GM10248 (cell line): ENCODE measurements around the gene FSIP2.

Experiments used
- CTCF ChIA-PET: fragments of 300-600 bp; sonication (Branson Sonifier 250); formaldehyde crosslinking; extraction: SDS; loops from one replicate; lab custom pipeline; 2021; ENCODE audit warnings: antibody characterized with exemption; lab: Yijun Ruan, JAX
- POLR2A ChIA-PET: fragments of 350-650 bp; sonication (Branson Sonifier 250); formaldehyde crosslinking; extraction: SDS; loops from one replicate; lab custom pipeline; 2020; ENCODE audit warnings: antibody characterized with exemption; lab: Yijun Ruan, JAX
- DNase-seq: peaks from one replicate; pipeline ENCODE4 v3.0.0; 2012; ENCODE audit errors: extremely low spot score
- TF ChIP-seq, protein P1 (sequence below): IDR thresholded peaks from 2 replicates; pipeline ENCODE4 v1.5.1; 2012; ENCODE audit warnings: mild to moderate bottlenecking, low read depth; ENCODE audit errors: extremely low read depth, missing control alignments, control extremely low read depth

FSIP2 gene

DNA sequence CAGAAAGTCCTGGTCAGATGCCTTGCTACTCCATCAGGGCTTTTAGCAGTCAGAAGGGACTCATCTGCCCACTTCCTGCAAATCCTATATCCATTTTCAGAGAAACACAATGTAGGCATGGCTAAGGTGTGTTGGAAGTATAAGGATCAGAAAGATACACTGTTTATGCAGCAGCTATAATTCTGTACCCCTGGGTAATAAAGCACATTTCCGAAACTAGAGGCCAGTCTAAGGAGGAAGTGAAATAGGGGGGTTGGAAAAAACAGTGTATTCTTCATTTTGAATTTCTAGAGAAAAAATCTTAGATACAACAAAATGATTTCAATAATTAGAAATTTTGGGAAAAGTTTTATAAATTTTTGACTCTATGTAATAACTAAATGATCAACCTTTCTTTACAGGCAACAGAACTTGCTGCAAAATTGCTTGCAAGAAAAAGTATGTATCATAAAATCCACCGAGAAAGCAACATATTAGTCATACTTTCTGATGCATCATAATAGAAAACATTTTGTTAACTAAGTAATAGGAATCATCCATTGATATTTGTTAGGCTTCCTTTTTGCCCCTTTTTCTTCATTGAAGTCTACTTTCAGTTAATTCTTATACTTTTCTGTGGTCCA is 47.4 kb downstream of the FSIP2 start:
- ChIA-PET POLR2A (no interaction called here), CTCF (interaction anchor here (0.8 kb wide), 1 partner anchor 11 kb away, joined by 3 read pairs; no protein-coding TSS in a partner anchor)
- TF ChIP-seq, protein P1, sequence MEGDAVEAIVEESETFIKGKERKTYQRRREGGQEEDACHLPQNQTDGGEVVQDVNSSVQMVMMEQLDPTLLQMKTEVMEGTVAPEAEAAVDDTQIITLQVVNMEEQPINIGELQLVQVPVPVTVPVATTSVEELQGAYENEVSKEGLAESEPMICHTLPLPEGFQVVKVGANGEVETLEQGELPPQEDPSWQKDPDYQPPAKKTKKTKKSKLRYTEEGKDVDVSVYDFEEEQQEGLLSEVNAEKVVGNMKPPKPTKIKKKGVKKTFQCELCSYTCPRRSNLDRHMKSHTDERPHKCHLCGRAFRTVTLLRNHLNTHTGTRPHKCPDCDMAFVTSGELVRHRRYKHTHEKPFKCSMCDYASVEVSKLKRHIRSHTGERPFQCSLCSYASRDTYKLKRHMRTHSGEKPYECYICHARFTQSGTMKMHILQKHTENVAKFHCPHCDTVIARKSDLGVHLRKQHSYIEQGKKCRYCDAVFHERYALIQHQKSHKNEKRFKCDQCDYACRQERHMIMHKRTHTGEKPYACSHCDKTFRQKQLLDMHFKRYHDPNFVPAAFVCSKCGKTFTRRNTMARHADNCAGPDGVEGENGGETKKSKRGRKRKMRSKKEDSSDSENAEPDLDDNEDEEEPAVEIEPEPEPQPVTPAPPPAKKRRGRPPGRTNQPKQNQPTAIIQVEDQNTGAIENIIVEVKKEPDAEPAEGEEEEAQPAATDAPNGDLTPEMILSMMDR = no peak
- peak; percentile 5 for DNase-seq

DNA sequence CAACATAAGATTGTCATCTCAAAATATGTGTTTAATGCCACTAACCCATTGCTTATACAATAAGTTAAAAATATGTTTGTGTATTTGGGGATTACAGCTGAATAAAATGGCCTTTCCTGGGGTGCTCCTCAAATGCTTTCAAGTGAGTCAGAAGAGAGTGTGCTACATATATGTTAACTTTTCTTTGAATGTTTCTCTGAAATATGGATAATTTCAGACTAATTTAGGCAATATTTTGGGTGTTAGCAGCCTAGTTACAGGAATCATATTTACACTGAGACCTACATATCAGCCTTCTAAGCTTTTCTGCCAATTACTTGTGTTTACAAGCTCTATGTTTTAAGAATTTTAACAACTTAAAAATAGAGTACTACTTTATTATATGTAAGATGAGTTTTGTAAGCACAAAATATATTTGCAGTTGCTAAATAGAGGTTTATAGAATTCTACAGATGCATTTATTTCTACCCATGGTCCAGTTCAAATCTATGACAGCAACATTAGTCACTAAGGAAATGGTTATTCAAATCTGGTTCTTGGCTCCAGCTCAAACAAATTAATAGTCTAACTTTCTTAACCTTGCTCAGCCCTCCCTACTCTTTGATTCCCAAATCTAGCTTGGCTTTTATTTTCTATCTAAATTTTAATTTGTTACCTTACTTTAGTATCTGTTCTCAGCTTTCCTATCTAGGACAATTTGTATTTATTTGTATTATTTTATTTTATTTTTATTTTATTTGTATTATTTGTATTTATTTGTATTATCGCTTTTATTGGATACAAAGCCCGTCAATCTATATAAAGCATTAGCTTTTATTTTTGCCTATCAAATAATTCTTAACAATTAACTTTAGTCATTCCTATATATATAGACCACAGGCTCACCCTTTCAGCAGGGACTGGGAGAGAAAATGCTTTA is 48.9 kb downstream of the FSIP2 start:
- CTCF ChIA-PET = interaction anchor here (0.9 to 1.8 kb wide), 3 partner anchors 10 to 49 kb away, joined by 3 to 4 read pairs (median 4); partner anchors contain the start of gene FSIP2
- POLR2A ChIA-PET = no interaction called here
- TF ChIP-seq, protein P1 = no peak
- DNase-seq = no peak

DNA sequence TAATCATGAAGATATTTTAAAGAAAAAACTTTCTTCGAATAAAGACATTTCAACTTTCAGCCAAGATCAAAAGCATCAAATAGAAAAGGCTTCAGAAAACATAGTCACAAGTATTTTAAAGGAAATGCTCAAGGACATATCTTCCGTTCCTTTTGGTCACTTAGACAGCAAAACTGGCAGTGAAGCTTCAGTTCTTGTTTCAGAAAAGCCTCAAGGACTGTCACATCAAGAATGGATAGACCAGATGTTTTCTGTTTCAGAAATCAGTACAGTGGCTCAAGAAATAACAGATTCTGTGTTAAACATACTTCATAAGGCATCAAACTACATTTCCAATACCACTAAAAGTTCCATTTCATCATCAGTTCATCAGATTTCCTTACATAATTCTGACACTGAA is 51.8 kb downstream of the FSIP2 start:
- ChIA-PET CTCF (interaction anchor here (1.3 kb wide), 1 partner anchor 12 kb away, joined by 3 read pairs; no protein-coding TSS in a partner anchor), POLR2A (no interaction called here)
- TF ChIP-seq, protein P1 = no peak
- no peak for DNase-seq

DNA sequence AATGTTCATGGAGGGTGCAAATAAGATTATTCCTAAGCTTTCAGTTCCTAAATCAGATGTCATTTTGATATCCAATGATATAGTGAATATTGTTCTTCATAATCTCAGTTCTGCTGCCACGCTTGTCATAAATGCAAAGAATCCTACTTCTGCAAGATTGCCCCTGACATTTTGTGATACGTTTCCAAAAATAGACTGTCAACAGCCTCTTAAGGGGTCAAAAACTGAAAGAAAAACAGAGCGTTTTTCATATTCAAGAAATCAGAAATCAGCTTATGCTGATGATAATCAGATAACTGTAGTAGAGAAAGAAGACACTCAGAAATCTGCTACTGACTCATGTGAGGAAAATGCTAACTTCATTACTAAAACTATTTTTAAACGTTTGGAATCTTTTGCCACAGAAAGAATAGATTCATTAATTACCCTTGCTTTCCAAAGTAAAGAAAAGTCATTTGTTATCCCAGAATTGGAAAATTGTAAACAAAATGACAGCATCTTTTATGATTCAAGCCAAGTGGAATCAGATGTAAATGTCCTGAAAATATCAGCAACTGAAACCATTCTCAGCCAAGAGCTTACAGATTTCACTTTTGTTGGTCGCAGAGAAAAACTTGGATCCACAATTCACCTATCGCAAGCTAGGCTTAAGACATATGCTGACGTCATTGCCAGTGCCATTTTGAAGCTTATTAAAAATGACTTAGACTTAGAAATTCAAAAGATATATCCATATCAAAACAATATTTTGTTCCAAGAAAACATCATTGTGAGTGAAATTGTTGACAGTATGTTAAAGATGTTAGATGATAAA is 55.1 kb downstream of the FSIP2 start:
- DNase-seq = no peak
- CTCF ChIA-PET = interaction anchor here (1.0 to 2.0 kb wide), 2 partner anchors 8 to 68 kb away, joined by 3 to 4 read pairs; no protein-coding TSS in a partner anchor
- POLR2A ChIA-PET = no interaction called here
- TF ChIP-seq, protein P1 = no peak

DNA sequence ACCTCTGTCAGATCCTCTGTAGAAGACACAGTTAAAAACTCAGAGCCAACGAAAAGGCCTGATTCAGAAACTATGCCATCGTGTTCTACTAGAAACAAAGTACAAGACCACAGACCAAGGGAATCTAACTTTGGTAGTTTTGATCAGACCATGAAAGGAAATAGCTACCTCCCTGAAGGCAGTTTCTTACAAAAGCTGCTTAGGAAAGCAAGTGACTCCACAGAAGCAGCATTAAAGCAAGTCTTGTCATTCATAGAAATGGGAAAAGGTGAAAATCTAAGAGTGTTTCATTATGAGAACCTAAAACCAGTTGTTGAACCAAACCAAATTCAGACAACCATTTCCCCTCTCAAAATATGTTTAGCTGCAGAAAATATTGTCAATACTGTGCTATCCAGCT is 58.2 kb downstream of the FSIP2 start:
- ChIA-PET CTCF (interaction anchor here (0.9 to 1.3 kb wide), 2 partner anchors 11 to 192 kb away, joined by 3 read pairs; no protein-coding TSS in a partner anchor), POLR2A (no interaction called here)
- TF ChIP-seq, protein P1 = no peak
- DNase-seq = no peak

DNA sequence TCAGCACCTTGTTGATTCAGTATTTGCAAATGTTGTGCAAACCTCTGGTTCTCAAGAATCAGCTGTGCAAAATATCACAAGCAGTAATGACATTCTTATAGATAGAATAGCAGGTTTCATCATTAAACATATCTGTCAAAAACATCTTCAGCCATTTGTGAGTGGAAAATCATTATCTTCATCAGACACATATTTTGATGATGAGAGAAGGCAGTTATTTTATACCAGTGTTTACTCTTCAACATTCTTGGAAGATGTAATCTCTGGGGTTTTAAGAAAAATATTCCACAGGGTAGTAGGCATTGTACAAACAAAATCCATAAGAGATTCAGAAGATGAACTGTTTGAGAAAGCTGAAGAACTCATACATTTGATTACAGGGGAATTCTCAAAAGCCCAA is 64.3 kb downstream of the FSIP2 start:
- TF ChIP-seq, protein P1 = no peak
- POLR2A ChIA-PET = no interaction called here
- CTCF ChIA-PET = interaction anchor here (1.1 kb wide), 1 partner anchor 13 kb away, joined by 3 read pairs; no protein-coding TSS in a partner anchor
- no peak for DNase-seq
